LNCaP clone FGC (cell line): Measurements from ENCODE around the gene GJB2.

Experiments
- DNase-seq: peaks from one replicate; pipeline ENCODE4 v3.0.0-alpha.2; 2011; ENCODE audit warnings: low read depth
- H3K4me3 ChIP-seq: 2 replicates; pipeline ENCODE4 v1.5.1; 2011; ENCODE audit warnings: mild to moderate bottlenecking, low read depth, low read length, control low read depth
- CTCF ChIP-seq: IDR thresholded peaks from 2 replicates; pipeline ENCODE4 v1.5.1; 2012; ENCODE audit warnings: mild to moderate bottlenecking; ENCODE audit not compliant: control insufficient read depth, insufficient read depth; ENCODE audit errors: extremely low read depth

The GJB2 gene

DNA sequence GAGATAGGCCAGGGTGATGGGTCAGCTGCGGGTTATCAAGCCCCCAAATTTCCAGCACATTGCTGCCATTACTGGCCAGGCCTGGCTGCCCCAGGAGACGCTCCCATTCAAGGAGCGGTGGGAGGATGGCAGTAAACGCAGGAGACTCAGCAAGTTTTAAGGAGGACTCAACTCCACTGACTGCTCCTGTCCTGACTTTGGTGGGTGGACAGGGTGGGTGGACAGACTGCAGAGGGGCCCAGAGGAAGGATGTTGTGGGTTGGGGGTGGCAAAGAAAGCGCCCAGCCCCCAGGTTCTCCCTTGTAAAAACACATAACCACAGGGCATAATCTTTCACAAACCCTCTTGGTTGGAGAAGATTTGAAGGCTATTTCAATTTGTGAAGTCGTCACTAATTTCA lies 35.0 kb upstream of the GJB2 start:
- no peak for DNase-seq
- no peak overlapping the region for H3K4me3 ChIP-seq
- TF ChIP-seq CTCF, result no peak

DNA sequence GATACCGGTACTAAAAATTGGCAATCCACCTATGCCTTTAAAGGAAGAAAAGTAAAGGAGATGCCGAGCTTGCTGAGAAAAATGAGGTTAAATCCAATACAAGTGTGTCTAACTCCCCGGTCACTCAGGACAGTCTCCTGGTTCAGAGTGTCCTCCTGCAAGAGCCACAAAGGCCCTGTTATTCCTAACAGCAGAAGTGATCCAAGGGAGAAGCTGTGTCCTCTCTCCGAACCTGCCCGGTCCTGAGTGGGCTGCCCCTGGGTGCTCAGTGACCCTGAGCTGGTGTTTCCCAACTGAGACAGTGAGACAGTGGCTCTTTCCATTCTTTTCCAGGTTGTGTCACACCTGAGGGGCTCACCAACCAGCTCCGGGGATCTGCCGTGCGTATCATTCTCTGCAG lies 34.5 kb upstream of the GJB2 start:
- no peak for TF ChIP-seq CTCF
- H3K4me3 ChIP-seq, result no peak overlapping the region
- DNase-seq, result no peak

DNA sequence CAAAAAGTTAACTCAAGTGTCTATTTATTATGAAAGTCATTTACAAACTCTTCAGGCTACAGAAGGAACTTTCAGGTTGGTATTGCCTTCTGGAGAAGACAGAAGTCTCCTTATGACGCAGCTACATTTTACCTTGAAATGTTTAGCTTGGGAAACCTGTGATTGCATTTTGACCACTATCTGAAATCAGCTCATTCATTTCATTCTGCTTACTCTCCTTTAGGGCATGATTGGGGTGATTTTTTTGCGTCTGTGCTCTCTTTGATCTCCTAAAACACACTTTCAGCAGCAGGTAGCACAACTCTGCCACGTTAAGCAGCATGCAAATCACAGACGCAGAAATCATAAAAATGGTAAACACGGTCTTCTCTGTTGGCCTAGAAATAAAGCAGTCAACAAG lies 29.8 kb upstream of the GJB2 start:
- DNase-seq, result no peak
- no peak overlapping the region for H3K4me3 ChIP-seq
- TF ChIP-seq CTCF, result no peak

DNA sequence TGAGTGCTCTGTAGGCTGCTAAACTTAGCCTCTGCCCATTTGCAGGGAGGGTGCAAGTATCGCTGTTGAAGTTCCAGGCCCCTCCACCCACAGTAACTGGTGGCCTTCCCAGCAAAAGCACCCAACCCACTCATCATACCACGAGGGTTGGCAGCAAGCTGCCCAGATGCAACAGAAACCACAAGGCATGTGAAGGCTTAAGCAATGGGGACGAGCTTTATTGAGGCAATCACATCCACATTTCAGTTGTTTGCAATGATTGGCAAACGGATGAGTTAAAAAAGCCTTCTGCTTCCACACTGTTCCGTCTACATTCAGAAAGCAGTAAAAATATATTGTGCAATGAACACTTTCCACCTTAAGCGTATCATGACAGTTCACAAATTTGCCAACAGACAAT lies 29.0 kb upstream of the GJB2 start:
- no peak for DNase-seq
- H3K4me3 ChIP-seq, result no peak overlapping the region
- no peak for TF ChIP-seq CTCF

GRCh38 chr13:20219577-20219976 lies 26.8 kb upstream of the GJB2 start:
- TF ChIP-seq CTCF, result no peak
- no peak overlapping the region for H3K4me3 ChIP-seq
- no peak for DNase-seq

GRCh38 chr13:20217168-20217567 lies 24.4 kb upstream of the GJB2 start:
- no peak for TF ChIP-seq CTCF
- no peak for DNase-seq
- H3K4me3 ChIP-seq, result no peak overlapping the region

DNA sequence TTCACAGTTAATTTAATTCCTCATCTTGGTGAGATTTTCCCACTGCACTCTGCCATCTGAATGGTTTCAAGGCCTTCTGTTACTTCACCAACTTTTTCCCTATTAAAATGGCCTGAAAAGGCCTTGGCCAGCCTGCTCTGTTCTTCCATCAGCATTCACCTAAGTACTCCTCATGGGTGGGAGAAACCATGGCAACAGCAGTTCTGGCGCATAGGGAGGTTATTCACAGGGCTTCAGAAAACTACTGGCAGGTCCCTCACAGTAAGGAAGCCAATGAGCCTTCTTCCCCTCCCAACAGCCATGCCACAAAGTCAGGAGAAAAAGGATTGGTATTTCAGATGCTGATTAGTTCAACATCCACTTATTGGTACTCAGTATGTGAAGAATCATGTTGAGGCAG lies 17.2 kb upstream of the GJB2 start:
- no peak overlapping the region for H3K4me3 ChIP-seq
- no peak for DNase-seq
- no peak for TF ChIP-seq CTCF
